Heart left ventricle (tissue), 16 donors: ENCODE data around the gene TFEC. TPM values are rescaled to one million over a fixed set of nuclear protein-coding genes. Genes with fewer than 3 reads are reported as not detected.

Experiments
- ATAC-seq, 4 donors: fragments of 200-7000 bp; cut with Tn5 transposase; one replicate each; pipeline ENCODE4 v1.9.1; 2020 to 2022; ENCODE audit warnings: moderate library complexity in 4 of 4, mild to moderate bottlenecking in 3 of 4, moderate number of reproducible peaks in 1 of 4
- DNase-seq, 5 donors: peaks; one replicate each; pipeline ENCODE4 v3.0.0-alpha.2; 2020
- H3K27ac ChIP-seq, 12 donors: fragments of 200-600 bp; sonication (generic) in 4 of 12; one replicate each; pipeline versions ENCODE4 v1.5.0 to v1.8.0; 2016 to 2022; ENCODE audit warnings: mild to moderate bottlenecking in 2 of 12
- H3K27me3 ChIP-seq, 9 donors: fragments of 200-600 bp; sonication (generic) in 2 of 9; one replicate each; pipeline versions ENCODE4 v1.5.1 to v1.8.0; 2016 to 2022; ENCODE audit warnings: mild to moderate bottlenecking in 3 of 9
- H3K36me3 ChIP-seq, 9 donors: fragments of 200-600 bp; sonication (generic) in 2 of 9; one replicate each; pipeline versions ENCODE4 v1.5.0 to v1.8.0; 2018 to 2022; ENCODE audit warnings: mild to moderate bottlenecking in 2 of 9
- H3K4me1 ChIP-seq, 12 donors: fragments of 200-600 bp; sonication (generic) in 4 of 12; one replicate each; pipeline versions ENCODE4 v1.5.0 to v1.8.0; 2016 to 2022; ENCODE audit warnings: mild to moderate bottlenecking in 3 of 12
- H3K4me3 ChIP-seq, 12 donors: fragments of 200-600 bp; sonication (generic) in 4 of 12; one replicate each; pipeline versions ENCODE4 v1.5.0 to v1.8.0; 2017 to 2022; ENCODE audit warnings: mild to moderate bottlenecking in 9 of 12, moderate library complexity in 4 of 12
- H3K9me3 ChIP-seq, 12 donors: fragments of 200-600 bp; sonication (generic) in 4 of 12; one replicate each; pipeline versions ENCODE4 v1.5.0 to v1.8.0; 2016 to 2022; ENCODE audit warnings: mild to moderate bottlenecking in 1 of 12
- CTCF ChIP-seq, 12 donors: fragments of 200-600 bp; sonication (generic) in 4 of 12; IDR thresholded peaks; one replicate each; pipeline versions ENCODE4 v1.5.0 to v1.8.0; 2018 to 2022; ENCODE audit warnings: antibody characterized with exemption in 12 of 12, mild to moderate bottlenecking in 5 of 12
- POLR2A ChIP-seq, 2 donors: fragments of 450-650 bp; IDR thresholded peaks; one replicate each; pipeline ENCODE4 v1.6.1; 2017; ENCODE audit warnings: antibody characterized with exemption in 2 of 2, mild to moderate bottlenecking in 2 of 2, moderate library complexity in 2 of 2
- WGBS, 4 donors: extraction: QIAGEN DNeasy Blood & Tissue Kit in 2 of 4; methylation state at CpG; one replicate each; pipeline versions ENCODE4 v1.1.5 to v1.1.7; 2013 to 2018; 5-methylcytosine and 5-hydroxymethylcytosine counted together
- intact Hi-C, 10 donors: fragments of 100-400 bp; cut with DNase I; formaldehyde crosslinking; loops; one replicate each; pipeline versions ENCODE4 v1.11.1 to v1.14.2; 2022
- polyA plus RNA-seq, 2 donors: library from polyadenylated mRNA; stranded (reverse); fragments of 200-250 nt; gene quantifications; one replicate each; pipeline ENCODE4 v1.2.3, GENCODE V29; 2013
- total RNA-seq, 9 donors: library from RNA; depleted of rRNA in 2 of 9; stranded (reverse); fragments of >200 nt in 2 of 9; fragmentation: NEBNext Ultra II Directional in 3 of 9; extraction: Animal tissue kit (Norgen Biotek cat#: 25700) in 3 of 9; gene quantifications; one replicate each; pipeline versions ENCODE4 v1.1.0 to v1.2.4, GENCODE V29; 2016 to 2023
- donor health status: ischemic (EF 13 %, LVEDD 7.1; RV severe dilation, severe dysfunction).
- donor health status: healthy with polysubstance abuse.
- donor health status: DM: no; HTN: yes; CAD: no.
- donor health status: DM: no; HTN: no; CAD: no.
- donor health status: ischemic (EF 25% LVEDD 6.9; RV normal size, moderate dysfunction).
- donor health status: ischemic (EF 25% LVEDD 5.7; RV mildly dilated, moderate dysfunction).
- donor health status: healthy.
- donor health status: DM: yes; HTN: yes; CAD: no.
- donor health status: ischemic (EF 35%, LVEDD 5.7; RV mildly dilated, moderate dysfunction).
- donor health status: nonischemic (EF 11% LVEDD 7.7; RV severe dilation, severe dysfunction).
- donor health status: DM: yes; HTN: yes; CAD: no.
- donor health status: PGD.
- donor health status: ischemic (EF 29% LVEDD 5.4; RV normal size, mild dysfunction).
- donor health status: nonischemic (EF 23%, LVEDD 6.1; RV moderate dilation, normal function).

The TFEC gene
- total and polyA plus RNA-seq, 11 donors = 0.42 to 15.4 (median 0.87) TPM

GRCh38 chr7:115971506-115971905 lies 59.1 kb downstream of the TFEC start:
- Histone ChIP-seq H3K9me3 (no peaks in the 10 kb centered on the region), H3K4me3 (no peak overlapping the region), H3K36me3 (no peaks in the 10 kb centered on the region), H3K27me3 (no peaks in the 10 kb centered on the region), H3K4me1 (peaks cover 0 to 10% (median 0%) of the 10 kb centered on the region in 12 donors), H3K27ac (no peak overlapping the region)
- no peak for ATAC-seq
- intact Hi-C loops = no loop called here
- TF ChIP-seq POLR2A (IDR thresholded peaks at IDR 0.05) = no peak
- DNase-seq = no peak

GRCh38 chr7:115968596-115968995 lies 62.0 kb downstream of the TFEC start:
- Histone ChIP-seq H3K27me3 (no peaks in the 10 kb centered on the region), H3K27ac (no peak overlapping the region), H3K4me1 (peaks cover 0 to 14% (median 0%) of the 10 kb centered on the region in 12 donors), H3K36me3 (no peaks in the 10 kb centered on the region), H3K9me3 (no peaks in the 10 kb centered on the region), H3K4me3 (no peak overlapping the region)
- no peak for ATAC-seq
- TF ChIP-seq POLR2A (IDR thresholded peaks at IDR 0.05) (no peak), CTCF (IDR thresholded peaks at IDR 0.05) (no peak)
- DNase-seq = no peak
- intact Hi-C loops = no loop called here
- 68 to 87% (median 81%) methylated on average over 1 of the region's 1 CpG for WGBS, 4 donors

GRCh38 chr7:115968171-115968570 lies 62.4 kb downstream of the TFEC start:
- intact Hi-C loops = no loop called here
- 62 to 86% (median 72%) methylated on average over 1 of the region's 1 CpG for WGBS, 4 donors

GRCh38 chr7:115965796-115966475 lies 64.6 kb downstream of the TFEC start:
- 80 to 87% (median 84%) methylated on average over 5 of the region's 5 CpGs for WGBS, 4 donors
- H3K4me3 ChIP-seq = no peak overlapping the region
- H3K36me3 ChIP-seq = no peaks in the 10 kb centered on the region
- TF ChIP-seq CTCF (IDR thresholded peaks at IDR 0.05) (no peak), POLR2A (IDR thresholded peaks at IDR 0.05) (no peak)
- peaks cover 0 to 8% (median 0%) of the 10 kb centered on the region in 12 donors for H3K4me1 ChIP-seq
- no peak for ATAC-seq
- no peaks in the 10 kb centered on the region for H3K9me3 ChIP-seq
- DNase-seq = no peak
- intact Hi-C loops = no loop called here
- no peaks in the 10 kb centered on the region for H3K27me3 ChIP-seq
- H3K27ac ChIP-seq = no peak overlapping the region

More at GRCh38 chr7:115968171-115968570, 62.4 kb downstream of the TFEC start:
- DNase-seq (no peak), ATAC-seq (no peak)
- peaks cover 0 to 14% (median 0%) of the 10 kb centered on the region in 12 donors for H3K4me1 ChIP-seq
- H3K9me3 ChIP-seq = no peaks in the 10 kb centered on the region
- H3K27ac ChIP-seq = no peak overlapping the region
- no peak for TF ChIP-seq CTCF (IDR thresholded peaks at IDR 0.05)
- TF ChIP-seq POLR2A (IDR thresholded peaks at IDR 0.05) = no peak
- H3K27me3 ChIP-seq = no peaks in the 10 kb centered on the region
- H3K36me3 ChIP-seq = no peaks in the 10 kb centered on the region
- H3K4me3 ChIP-seq = no peak overlapping the region

DNA sequence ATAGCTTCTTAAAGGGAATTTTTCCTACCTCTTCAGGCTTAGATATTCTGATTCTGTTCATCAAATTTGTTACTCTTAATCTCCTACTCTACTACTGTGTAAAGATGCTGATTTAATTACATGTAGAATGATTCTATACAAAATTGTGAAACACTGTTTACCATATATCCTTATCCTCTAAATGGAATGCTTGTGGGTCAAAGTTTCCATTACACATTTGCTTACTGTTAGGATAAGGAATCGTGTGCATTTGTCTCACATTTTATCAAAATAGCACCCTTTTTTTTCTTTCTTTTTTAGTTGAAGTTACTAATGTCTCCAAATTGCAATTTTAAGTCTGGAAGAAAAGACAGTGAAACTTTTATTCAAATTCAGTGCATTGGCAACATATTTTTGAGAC lies 65.3 kb downstream of the TFEC start:
- TF ChIP-seq POLR2A (IDR thresholded peaks at IDR 0.05) = no peak
- no peak for TF ChIP-seq CTCF (IDR thresholded peaks at IDR 0.05)
- 26 to 35% (median 33%) methylated on average over 1 of the region's 1 CpG for WGBS, 4 donors
- no peak for DNase-seq
- Histone ChIP-seq H3K27me3 (no peaks in the 10 kb centered on the region), H3K9me3 (peaks cover 0 to 4% (median 0%) of the 10 kb centered on the region in 12 donors), H3K4me1 (peaks cover 0 to 8% (median 0%) of the 10 kb centered on the region in 12 donors), H3K4me3 (no peak overlapping the region), H3K27ac (no peak overlapping the region), H3K36me3 (no peaks in the 10 kb centered on the region)
- no peak for ATAC-seq
- intact Hi-C loops = no loop called here
